HUES64 (cell line): ENCODE measurements around the gene SPA17.

ENCODE experiments used
- H3K27ac ChIP-seq: 2 replicates; pipeline ENCODE4 v1.7.0; 2013; ENCODE audit warnings: low read depth, low read length, inconsistent platforms
- H3K27me3 ChIP-seq: 2 replicates; pipeline ENCODE4 v1.6.1; 2013; ENCODE audit warnings: mild to moderate bottlenecking, low read length; ENCODE audit not compliant: insufficient read depth
- H3K36me3 ChIP-seq: 2 replicates; pipeline ENCODE4 v1.6.1; 2013; ENCODE audit warnings: mild to moderate bottlenecking, low read length; ENCODE audit not compliant: insufficient read depth
- H3K4me1 ChIP-seq: 2 replicates; pipeline ENCODE4 v1.6.1; 2013; ENCODE audit warnings: mild to moderate bottlenecking, low read length, moderate library complexity; ENCODE audit not compliant: insufficient read depth
- H3K4me3 ChIP-seq: 2 replicates; pipeline ENCODE4 v1.5.1; 2013; ENCODE audit warnings: mild to moderate bottlenecking, low read length, moderate library complexity
- H3K9ac ChIP-seq: 2 replicates; pipeline ENCODE4 v1.6.1; 2013; ENCODE audit warnings: mild to moderate bottlenecking, low read depth, low read length
- H3K9me3 ChIP-seq: 2 replicates; pipeline ENCODE4 v1.6.1; 2013; ENCODE audit warnings: low read depth, low read length; ENCODE audit not compliant: insufficient read depth
- WGBS: fragments of 150-250, 120-280 bp; methylation state at CpG from one replicate; pipeline ENCODE4 v1.1.7; 2013; ENCODE audit warnings: missing lambda C conversion rate; 5-methylcytosine and 5-hydroxymethylcytosine counted together

SPA17 gene

DNA sequence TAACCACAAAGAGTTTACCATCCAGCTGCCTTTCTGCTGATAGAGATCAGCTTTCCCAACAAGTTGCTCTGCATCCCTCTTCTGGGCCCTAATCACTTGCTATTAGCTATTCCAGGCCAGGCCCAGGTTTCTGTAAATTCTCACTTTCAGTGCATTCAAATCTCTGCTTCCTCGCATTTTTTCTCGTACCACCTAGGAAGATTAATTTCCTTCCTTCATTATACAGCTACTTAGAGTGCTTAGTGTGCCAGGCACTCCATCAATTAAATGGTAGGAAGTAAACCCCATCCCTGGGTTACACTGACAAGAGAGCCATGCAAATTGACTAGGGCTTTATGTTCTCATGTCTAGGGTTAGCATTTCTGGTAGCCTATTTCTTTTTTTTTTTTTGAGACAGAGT lies 9.8 kb upstream of the SPA17 start:
- 95% methylated on average over 2 of the region's 2 CpGs for WGBS
- no peaks in the 10 kb centered on the region for H3K9me3 ChIP-seq
- H3K36me3 ChIP-seq: no peaks in the 10 kb centered on the region

GRCh38 chr11:124667601-124668000 lies 6.1 kb upstream of the SPA17 start:
- no peaks in the 10 kb centered on the region for H3K36me3 ChIP-seq
- 91% methylated on average over 3 of the region's 3 CpGs for WGBS
- no peaks in the 10 kb centered on the region for H3K9me3 ChIP-seq
- peaks cover 32% of the 10 kb centered on the region for H3K27me3 ChIP-seq
- H3K4me3 ChIP-seq: no peak overlapping the region
- H3K4me1 ChIP-seq: no peaks in the 10 kb centered on the region
- no peak overlapping the region for H3K27ac ChIP-seq
- no peak overlapping the region for H3K9ac ChIP-seq

More for the DNA sequence above, 9.8 kb upstream of the SPA17 start:
- Histone ChIP-seq H3K27ac (no peak overlapping the region), H3K4me3 (no peak overlapping the region), H3K9ac (no peak overlapping the region), H3K4me1 (no peaks in the 10 kb centered on the region), H3K27me3 (peaks cover 3% of the 10 kb centered on the region; the same call in 1 of the 2 replicates)

- Histone ChIP-seq H3K9ac (no peak overlapping the region), H3K9me3 (no peaks in the 10 kb centered on the region), H3K27me3 (peaks cover 41% of the 10 kb centered on the region), H3K27ac (no peak overlapping the region), H3K4me3 (no peak overlapping the region), H3K36me3 (no peaks in the 10 kb centered on the region), H3K4me1 (no peaks in the 10 kb centered on the region)
- WGBS: 37% methylated on average over 8 of the region's 8 CpGs
These were observed 4.5 kb upstream of the SPA17 start for GRCh38 chr11:124669193-124669592.

DNA sequence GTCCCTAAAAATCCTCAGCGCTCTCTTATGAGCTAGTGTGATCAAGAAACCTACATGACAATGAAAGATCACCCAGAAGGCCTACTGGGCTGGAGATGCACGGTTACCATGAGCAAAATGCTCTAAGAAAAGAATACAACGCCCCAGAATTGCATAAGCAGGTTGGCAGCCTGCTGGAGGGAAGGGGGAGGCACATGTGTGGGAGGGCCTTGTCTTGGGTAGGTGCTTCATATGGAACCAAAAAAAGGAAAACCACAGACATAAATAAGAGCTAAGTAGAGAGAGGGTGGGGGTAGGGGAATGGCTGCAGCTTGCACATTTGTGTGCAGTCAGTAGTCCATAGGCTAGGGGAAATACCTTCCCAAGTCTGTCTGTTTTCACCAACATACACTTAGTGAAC lies 3.0 kb upstream of the SPA17 start:
- WGBS: 73% methylated on average over 3 of the region's 3 CpGs
- H3K4me1 ChIP-seq: 0 out of 2 replicates have a peak, but pooled peaks cover 2% of the 10 kb centered on the region
- no peaks in the 10 kb centered on the region for H3K36me3 ChIP-seq
- peaks cover 41% of the 10 kb centered on the region for H3K27me3 ChIP-seq
- H3K27ac ChIP-seq: no peak overlapping the region
- H3K9me3 ChIP-seq: no peaks in the 10 kb centered on the region
- H3K9ac ChIP-seq: no peak overlapping the region
- H3K4me3 ChIP-seq: no peak overlapping the region

DNA sequence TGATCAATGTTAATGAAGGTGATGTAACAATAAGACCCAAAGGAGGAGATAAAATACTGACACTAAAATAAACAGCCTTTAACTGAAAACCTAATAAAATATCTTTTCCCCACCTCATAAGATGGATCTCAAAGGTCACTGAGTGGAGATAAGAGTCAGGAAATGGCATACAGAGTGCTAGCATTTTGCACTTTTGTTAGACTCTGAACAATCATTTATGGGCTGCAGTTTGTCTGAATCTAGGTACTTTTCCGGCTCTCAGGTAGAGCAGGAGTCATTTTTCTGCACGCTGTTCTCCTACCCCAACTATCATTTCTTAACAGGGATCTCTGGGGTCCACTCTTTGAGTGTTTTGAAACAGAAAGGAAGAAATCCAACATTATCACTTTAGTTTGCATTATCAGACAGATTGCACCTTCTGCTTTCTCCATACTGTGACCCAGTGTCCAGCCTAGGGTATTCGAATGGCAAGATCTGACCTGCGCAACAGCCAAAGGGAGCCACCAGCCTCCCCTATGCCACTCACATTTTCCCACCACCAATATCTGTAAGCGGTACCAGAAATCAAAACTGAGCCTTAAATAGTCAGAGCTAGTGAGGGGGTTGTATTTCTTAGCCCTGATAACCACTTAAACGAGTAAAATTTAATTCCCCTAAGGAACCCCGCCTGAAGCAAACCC lies 1.0 kb upstream of the SPA17 start:
- H3K36me3 ChIP-seq: no peaks in the 10 kb centered on the region
- H3K4me3 ChIP-seq: peak overlapping the region; percentile 90
- peaks cover 41% of the 10 kb centered on the region for H3K27me3 ChIP-seq
- peak overlapping the region; percentile 95; the same call in 1 of the 2 replicates for H3K9ac ChIP-seq
- H3K4me1 ChIP-seq: 0 out of 2 replicates have a peak, but pooled peaks cover 2% of the 10 kb centered on the region
- H3K27ac ChIP-seq: no peak overlapping the region
- WGBS: 90% methylated on average over 5 of the region's 7 CpGs
- H3K9me3 ChIP-seq: no peaks in the 10 kb centered on the region

DNA sequence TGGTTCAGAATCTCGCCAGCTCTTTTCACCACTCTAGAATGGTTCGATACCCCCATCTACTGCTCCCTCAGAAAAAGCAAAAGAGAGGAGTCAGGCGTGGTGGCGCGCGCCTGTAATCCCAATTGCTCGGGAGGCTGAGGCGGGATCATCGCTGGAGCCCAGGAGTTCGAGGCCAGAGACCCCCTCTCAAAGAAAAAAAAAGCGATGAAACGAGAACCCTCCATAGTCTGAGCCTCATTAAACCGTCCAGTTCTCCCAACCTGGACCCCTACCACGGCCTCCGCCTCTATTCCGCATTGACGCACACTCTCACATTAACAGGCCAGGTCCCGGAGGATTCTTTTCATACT lies 439 bp downstream of the SPA17 start:
- Histone ChIP-seq H3K9me3 (no peaks in the 10 kb centered on the region), H3K36me3 (no peaks in the 10 kb centered on the region), H3K9ac (peak overlapping the region; percentile 83), H3K4me3 (peak overlapping the region; percentile 90), H3K27ac (peak overlapping the region; percentile 51; the same call in 1 of the 2 replicates), H3K27me3 (peaks cover 38% of the 10 kb centered on the region), H3K4me1 (0 out of 2 replicates have a peak, but pooled peaks cover 2% of the 10 kb centered on the region)
- WGBS: 29% methylated on average over 18 of the region's 18 CpGs

DNA sequence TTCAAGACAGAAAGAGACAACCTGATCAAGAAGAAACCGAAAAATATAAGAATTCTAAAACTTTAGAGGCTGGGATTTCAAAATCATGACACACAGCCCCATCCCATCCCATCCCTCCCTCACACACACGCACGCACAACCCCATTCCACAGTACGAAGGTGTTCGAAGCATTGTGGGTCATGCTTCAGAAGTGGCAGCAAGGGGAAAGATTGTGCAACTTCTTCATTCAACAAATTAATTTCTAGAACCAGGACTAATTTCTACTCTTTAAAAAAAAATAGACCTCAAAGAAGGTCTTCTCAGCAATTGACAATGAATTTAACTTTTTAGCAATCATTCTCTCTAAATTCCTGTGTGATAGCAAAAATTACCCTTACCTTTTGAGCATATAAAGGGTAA lies 867 bp downstream of the SPA17 start:
- Histone ChIP-seq H3K9me3 (no peaks in the 10 kb centered on the region), H3K27ac (no peak overlapping the region), H3K36me3 (no peaks in the 10 kb centered on the region), H3K4me1 (0 out of 2 replicates have a peak, but pooled peaks cover 2% of the 10 kb centered on the region), H3K4me3 (peak overlapping the region; percentile 90), H3K9ac (no peak overlapping the region), H3K27me3 (peaks cover 34% of the 10 kb centered on the region)
- 89% methylated on average over 5 of the region's 5 CpGs for WGBS

DNA sequence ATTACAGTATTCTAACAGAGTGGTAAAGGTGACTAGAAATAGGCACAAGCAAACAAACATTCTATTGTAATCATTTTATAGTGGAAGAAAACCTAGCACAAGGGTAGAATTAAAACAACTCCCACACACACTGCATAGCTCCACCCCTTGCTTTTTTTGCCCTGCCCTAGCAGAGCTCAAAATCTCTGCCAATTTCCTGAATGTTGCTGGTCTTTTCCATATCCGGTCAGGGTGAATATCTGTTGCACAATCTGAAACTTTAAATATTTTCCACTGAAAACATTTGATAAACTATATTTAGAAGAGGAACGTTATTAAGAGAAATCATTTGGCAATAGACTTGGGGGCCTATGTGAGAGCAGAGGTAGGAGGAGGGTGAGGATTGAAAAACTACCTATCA lies 2.7 kb downstream of the SPA17 start:
- no peaks in the 10 kb centered on the region for H3K9me3 ChIP-seq
- no peak overlapping the region for H3K4me3 ChIP-seq
- H3K9ac ChIP-seq: no peak overlapping the region
- WGBS: 96% methylated on average over 2 of the region's 2 CpGs
- H3K27ac ChIP-seq: no peak overlapping the region
- H3K4me1 ChIP-seq: 0 out of 2 replicates have a peak, but pooled peaks cover 2% of the 10 kb centered on the region
- peaks cover 18% of the 10 kb centered on the region for H3K27me3 ChIP-seq
- H3K36me3 ChIP-seq: no peaks in the 10 kb centered on the region

DNA sequence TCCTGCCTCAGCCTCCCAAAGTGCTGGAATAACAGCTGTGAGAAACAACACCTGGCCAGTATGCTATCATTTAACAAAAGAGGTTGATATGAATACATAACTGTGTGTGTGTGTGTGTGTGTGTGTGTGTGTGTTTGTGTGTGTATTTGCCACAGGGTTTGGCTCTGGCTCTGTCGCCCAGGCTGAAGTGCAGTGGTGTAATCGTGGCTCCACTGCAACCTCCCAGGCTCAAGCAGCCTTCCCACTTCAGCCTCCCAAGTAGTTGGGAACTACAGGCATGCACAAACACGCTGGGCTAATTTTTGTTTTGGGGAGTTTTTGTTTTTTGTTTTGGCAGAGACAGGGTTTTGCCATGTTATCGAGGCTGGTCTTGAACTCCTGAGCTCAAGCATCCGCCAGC lies 4.7 kb downstream of the SPA17 start:
- H3K27me3 ChIP-seq: peaks cover under 1% of the 10 kb centered on the region
- 0 out of 2 replicates have a peak, but pooled peaks cover 2% of the 10 kb centered on the region for H3K4me1 ChIP-seq
- WGBS: 96% methylated on average over 5 of the region's 5 CpGs
- no peak overlapping the region for H3K9ac ChIP-seq
- H3K9me3 ChIP-seq: no peaks in the 10 kb centered on the region
- H3K27ac ChIP-seq: no peak overlapping the region
- H3K36me3 ChIP-seq: no peaks in the 10 kb centered on the region
- no peak overlapping the region for H3K4me3 ChIP-seq

- H3K36me3 ChIP-seq: no peaks in the 10 kb centered on the region
- WGBS: no CpG with 5 or more reads among the region's 2 CpGs
- no peak overlapping the region for H3K9ac ChIP-seq
- H3K27ac ChIP-seq: no peak overlapping the region
- no peaks in the 10 kb centered on the region for H3K4me1 ChIP-seq
- H3K4me3 ChIP-seq: no peak overlapping the region
- H3K9me3 ChIP-seq: peaks cover 4% of the 10 kb centered on the region
- no peaks in the 10 kb centered on the region for H3K27me3 ChIP-seq
These were observed 7.7 kb downstream of the SPA17 start for GRCh38 chr11:124681421-124681820.

DNA sequence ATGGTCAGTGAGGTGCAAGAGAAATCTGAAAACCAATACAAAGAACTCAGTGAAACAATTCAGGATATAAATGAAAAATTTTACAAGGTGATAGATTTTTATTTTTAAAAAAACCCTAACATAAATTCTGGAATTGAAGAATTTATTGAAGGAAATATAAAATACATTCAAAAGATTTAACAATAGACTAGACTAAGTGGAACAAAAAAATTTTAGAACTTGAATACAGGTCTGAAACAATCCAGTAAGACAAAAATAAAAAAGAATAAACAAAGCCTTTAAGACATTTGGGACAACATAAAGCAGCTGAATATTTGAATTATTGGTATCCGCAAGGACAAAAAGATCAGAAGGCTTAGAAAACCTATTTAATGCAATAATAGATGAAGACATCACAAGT lies 8.7 kb downstream of the SPA17 start:
- H3K27me3 ChIP-seq: no peaks in the 10 kb centered on the region
- WGBS: no CpG with 5 or more reads among the region's 1 CpG
- H3K36me3 ChIP-seq: no peaks in the 10 kb centered on the region
- peaks cover 4% of the 10 kb centered on the region for H3K9me3 ChIP-seq
- no peak overlapping the region for H3K9ac ChIP-seq
- no peak overlapping the region for H3K27ac ChIP-seq
- H3K4me1 ChIP-seq: no peaks in the 10 kb centered on the region
- no peak overlapping the region for H3K4me3 ChIP-seq

DNA sequence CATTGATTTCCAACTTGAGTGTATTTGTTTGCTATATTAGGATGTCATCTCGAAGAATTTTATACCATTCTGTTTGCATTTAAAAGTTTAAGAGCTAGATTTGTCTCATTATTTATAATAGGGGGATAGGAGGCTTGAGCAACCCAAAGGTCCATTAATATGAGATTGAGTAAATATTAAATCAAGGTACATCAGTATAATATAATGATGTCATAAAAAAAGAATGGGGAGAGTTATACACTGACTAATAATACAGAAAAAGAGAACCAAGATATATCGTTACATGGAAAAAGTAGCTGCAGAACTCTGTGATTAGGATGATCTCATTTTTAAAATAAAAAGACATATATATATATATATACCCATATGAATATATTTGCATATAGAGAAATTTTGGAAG lies 19.4 kb downstream of the SPA17 start:
- no peaks in the 10 kb centered on the region for H3K36me3 ChIP-seq
- WGBS: 91% methylated on average over 1 of the region's 2 CpGs
- no peaks in the 10 kb centered on the region for H3K4me1 ChIP-seq
- no peaks in the 10 kb centered on the region for H3K27me3 ChIP-seq
- no peaks in the 10 kb centered on the region for H3K9me3 ChIP-seq
- no peak overlapping the region for H3K27ac ChIP-seq
- H3K9ac ChIP-seq: no peak overlapping the region
- H3K4me3 ChIP-seq: no peak overlapping the region
